GM23338 (cell line): ENCODE results near the gene HMGCL. TPM values are rescaled to one million over a fixed set of nuclear protein-coding genes. Genes with fewer than 3 reads are reported as not detected.

Experiments
- ATAC-seq: fragments of 200-7000 bp; cut with Tn5 transposase; 3 replicates; pipeline ENCODE4 v1.9.1; 2020
- DNase-seq: peaks from one replicate; pipeline ENCODE4 v3.0.0-alpha.2; 2015; ENCODE audit warnings: low spot score
- H2AFZ ChIP-seq: fragments of 200-600 bp; sonication (generic); 2 replicates; pipeline ENCODE4 v1.8.0; 2016; ENCODE audit warnings: antibody characterized with exemption, mild to moderate bottlenecking, moderate library complexity
- H3F3A ChIP-seq: fragments of 200-600 bp; sonication (generic); replicated peaks from 2 replicates; pipeline ENCODE4 v1.8.0; 2017; ENCODE audit warnings: antibody characterized with exemption, mixed run types, low read depth
- H3K27ac ChIP-seq: fragments of 200-600 bp; sonication (generic); 2 replicates; pipeline ENCODE4 v1.6.1; 2016; ENCODE audit warnings: low read depth
- H3K27me3 ChIP-seq: fragments of 200-600 bp; sonication (generic); 2 replicates; pipeline ENCODE4 v1.8.0; 2016; ENCODE audit warnings: mild to moderate bottlenecking, mixed run types, moderate library complexity; ENCODE audit not compliant: insufficient read depth
- H3K36me3 ChIP-seq: fragments of 200-600 bp; sonication (generic); 2 replicates; pipeline ENCODE4 v1.8.0; 2016; ENCODE audit warnings: mild to moderate bottlenecking; ENCODE audit not compliant: insufficient read depth
- H3K4me1 ChIP-seq: fragments of 200-600 bp; sonication (generic); 2 replicates; pipeline ENCODE4 v1.8.0; 2016; ENCODE audit warnings: mild to moderate bottlenecking, moderate library complexity; ENCODE audit not compliant: insufficient read depth
- H3K4me2 ChIP-seq: fragments of 200-600 bp; sonication (generic); 2 replicates; pipeline ENCODE4 v1.7.1; 2017; ENCODE audit warnings: mixed run types
- H3K4me3 ChIP-seq: fragments of 200-600 bp; sonication (generic); 2 replicates; pipeline ENCODE4 v1.6.1; 2016; ENCODE audit warnings: mixed run types
- H3K79me2 ChIP-seq: fragments of 200-600 bp; sonication (generic); replicated peaks from 2 replicates; pipeline ENCODE4 v1.8.0; 2017; ENCODE audit warnings: mild to moderate bottlenecking; ENCODE audit not compliant: insufficient read depth
- H3K9me2 ChIP-seq: fragments of 200-600 bp; sonication (generic); 2 replicates; pipeline ENCODE4 v1.8.0; 2017; ENCODE audit not compliant: insufficient read depth
- H4K20me1 ChIP-seq: fragments of 200-600 bp; sonication (generic); replicated peaks from 2 replicates; pipeline ENCODE4 v1.8.0; 2017; ENCODE audit warnings: mild to moderate bottlenecking; ENCODE audit not compliant: insufficient read depth
- H3K27ac Mint-ChIP-seq: 2 replicates; pipeline ENCODE4 v1.8.0; 2020; ENCODE audit warnings: inconsistent platforms, mild to moderate bottlenecking, moderate library complexity, mixed read lengths
- H3K27me3 Mint-ChIP-seq: 3 replicates; pipeline ENCODE4 v1.8.0; 2022; ENCODE audit warnings: low read depth, mild to moderate bottlenecking, moderate library complexity, mixed read lengths, inconsistent platforms; ENCODE audit not compliant: insufficient read depth, poor library complexity
- H3K36me3 Mint-ChIP-seq: 3 replicates; pipeline ENCODE4 v1.8.0; 2021; ENCODE audit warnings: low read depth, mild to moderate bottlenecking, inconsistent platforms, moderate library complexity, mixed read lengths
- H3K4me1 Mint-ChIP-seq: 3 replicates; pipeline ENCODE4 v1.8.0; 2020; ENCODE audit warnings: mild to moderate bottlenecking, inconsistent platforms, mixed read lengths
- H3K4me3 Mint-ChIP-seq: 3 replicates; pipeline ENCODE4 v1.8.0; 2021; ENCODE audit warnings: moderate library complexity, mild to moderate bottlenecking, inconsistent platforms, mixed read lengths
- H3K9me3 Mint-ChIP-seq: 3 replicates; pipeline ENCODE4 v1.8.0; 2020; ENCODE audit warnings: moderate library complexity, mild to moderate bottlenecking, inconsistent platforms, mixed read lengths
- CREB1 ChIP-seq: fragments of 250-450 bp; sonication (Bioruptor Pico); IDR thresholded peaks from 2 replicates; pipeline ENCODE4 v1.5.0; 2020; ENCODE audit warnings: low read depth, mild to moderate bottlenecking, moderate library complexity
- ETS1 ChIP-seq: IDR thresholded peaks from 2 replicates; pipeline ENCODE4 v1.6.1; 2016; ENCODE audit warnings: antibody characterized with exemption
- NANOG ChIP-seq: IDR thresholded peaks from 2 replicates; pipeline ENCODE4 v1.6.1; 2016; ENCODE audit warnings: antibody characterized with exemption, borderline replicate concordance
- POLR2AphosphoS5 ChIP-seq: IDR thresholded peaks from 2 replicates; pipeline ENCODE4 v1.6.1; 2016; ENCODE audit warnings: antibody characterized with exemption, low read depth
- ZNF114 ChIP-seq: fragments of 250-450 bp; sonication (Bioruptor Pico); IDR thresholded peaks from 2 replicates; pipeline ENCODE4 v1.5.0; 2020; ENCODE audit warnings: mild to moderate bottlenecking, moderate library complexity
- ZNF331 ChIP-seq: fragments of 250-450 bp; sonication (Bioruptor Pico); IDR thresholded peaks from 2 replicates; pipeline ENCODE4 v1.5.0; 2020; ENCODE audit warnings: low read depth, mild to moderate bottlenecking, moderate library complexity
- ZNF462 ChIP-seq: fragments of 250-450 bp; sonication (Bioruptor Pico); IDR thresholded peaks from 2 replicates; pipeline ENCODE4 v1.5.0; 2020; ENCODE audit warnings: mild to moderate bottlenecking, moderate library complexity
- polyA plus RNA-seq: library from polyadenylated mRNA; unstranded; fragments of >200 nt; fragmentation: Nextera tagmentation; extraction: Ambion mirVana; gene quantifications from 2 replicates; pipeline ENCODE4 v1.2.1, GENCODE V29; 2016
- total RNA-seq: library from RNA; depleted of rRNA; stranded (reverse); fragments of >200 nt; shearing (Covaris generic); gene quantifications from 2 replicates; pipeline ENCODE4 v1.2.3, GENCODE V29; 2014

HMGCL gene
- total and polyA plus RNA-seq, 2 experiments from 2014 or later, result 11.6 to 13.7 TPM

- TF ChIP-seq ZNF462 (CRISPR knock-in tag) (no peak), ETS1 (no peak), NANOG (no peak)
Measured at GRCh38 chr1:23837908-23838307, 12.7 kb upstream of the HMGCL start (continued).

- peaks cover 10% of the 10 kb centered on the region for H3K27me3 Mint-ChIP-seq
- no peaks in the 10 kb centered on the region for H3K9me3 Mint-ChIP-seq
- H3K4me1 Mint-ChIP-seq, result peaks cover 8% of the 10 kb centered on the region
- Histone ChIP-seq H3K4me3 (no peak overlapping the region), H2AFZ (no peak overlapping the region), H3F3A (no peaks in the 10 kb centered on the region), H3K4me2 (no peak overlapping the region), H3K79me2 (no peaks in the 10 kb centered on the region), H3K27me3 (peaks cover 10% of the 10 kb centered on the region; the same call in 1 of the 2 replicates), H4K20me1 (no peaks in the 10 kb centered on the region), H3K4me1 (no peaks in the 10 kb centered on the region; the same call in 1 of the 2 replicates), H3K36me3 (no peaks in the 10 kb centered on the region), H3K9me2 (no peaks in the 10 kb centered on the region), H3K27ac (no peak overlapping the region)
- no peak for DNase-seq
- ATAC-seq, result no peak
- no peak overlapping the region for H3K27ac Mint-ChIP-seq
- H3K4me3 Mint-ChIP-seq, result no peak overlapping the region
- no peaks in the 10 kb centered on the region for H3K36me3 Mint-ChIP-seq
- no peak for TF ChIP-seq ZNF331 (CRISPR knock-in tag)
- TF ChIP-seq ETS1, result no peak
- no peak for TF ChIP-seq POLR2AphosphoS5
- TF ChIP-seq ZNF462 (CRISPR knock-in tag), result no peak
- TF ChIP-seq NANOG, result no peak
- no peak for TF ChIP-seq ZNF114 (CRISPR knock-in tag)
- no peak for TF ChIP-seq CREB1
Measured at GRCh38 chr1:23836037-23836436, 10.8 kb upstream of the HMGCL start.
